Keratinocyte (primary cell): Measurements from ENCODE around the gene FZR1.

Experiments used
- EZH2 ChIP-seq: IDR thresholded peaks from one replicate; pipeline ENCODE4 v1.6.1; 2012; ENCODE audit warnings: inconsistent platforms, mild to moderate bottlenecking, low read length, moderate library complexity
- TF ChIP-seq, protein P1 (sequence below), 3 experiments: IDR thresholded peaks in 1 of 3; conservative IDR thresholded peaks in 1 of 3; optimal IDR thresholded peaks in 1 of 3; 2 replicates in 2 of 3; 3 replicates in 1 of 3; pipeline versions ENCODE3 to v1.5.1; 2011; ENCODE audit warnings: low read length in 3 of 3, mild to moderate bottlenecking in 3 of 3, moderate library complexity in 2 of 3, control low read depth in 1 of 3, inconsistent platforms in 1 of 3; ENCODE audit not compliant: insufficient read depth in 2 of 3; ENCODE audit errors: extremely low read depth in 1 of 3

DNA sequence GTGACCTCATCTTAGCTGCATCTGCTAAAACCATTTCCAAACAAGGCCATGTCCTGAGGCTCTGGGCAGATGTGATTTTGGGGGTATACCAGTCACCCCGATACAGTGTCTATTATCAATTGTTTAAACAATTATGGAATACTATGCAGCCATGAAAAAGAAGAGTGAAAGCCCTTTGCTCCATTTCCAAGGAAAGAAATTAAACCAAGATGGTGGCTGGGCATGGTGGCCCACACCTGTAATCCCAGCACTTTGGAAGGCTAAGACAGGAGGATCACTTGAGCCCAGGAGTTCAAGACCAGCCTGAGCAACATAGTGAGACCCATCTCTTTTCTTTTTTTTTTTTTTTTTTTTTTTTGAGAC is 33.6 kb downstream of the FZR1 start:
- TF ChIP-seq, protein P1, sequence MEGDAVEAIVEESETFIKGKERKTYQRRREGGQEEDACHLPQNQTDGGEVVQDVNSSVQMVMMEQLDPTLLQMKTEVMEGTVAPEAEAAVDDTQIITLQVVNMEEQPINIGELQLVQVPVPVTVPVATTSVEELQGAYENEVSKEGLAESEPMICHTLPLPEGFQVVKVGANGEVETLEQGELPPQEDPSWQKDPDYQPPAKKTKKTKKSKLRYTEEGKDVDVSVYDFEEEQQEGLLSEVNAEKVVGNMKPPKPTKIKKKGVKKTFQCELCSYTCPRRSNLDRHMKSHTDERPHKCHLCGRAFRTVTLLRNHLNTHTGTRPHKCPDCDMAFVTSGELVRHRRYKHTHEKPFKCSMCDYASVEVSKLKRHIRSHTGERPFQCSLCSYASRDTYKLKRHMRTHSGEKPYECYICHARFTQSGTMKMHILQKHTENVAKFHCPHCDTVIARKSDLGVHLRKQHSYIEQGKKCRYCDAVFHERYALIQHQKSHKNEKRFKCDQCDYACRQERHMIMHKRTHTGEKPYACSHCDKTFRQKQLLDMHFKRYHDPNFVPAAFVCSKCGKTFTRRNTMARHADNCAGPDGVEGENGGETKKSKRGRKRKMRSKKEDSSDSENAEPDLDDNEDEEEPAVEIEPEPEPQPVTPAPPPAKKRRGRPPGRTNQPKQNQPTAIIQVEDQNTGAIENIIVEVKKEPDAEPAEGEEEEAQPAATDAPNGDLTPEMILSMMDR (optimal IDR thresholded peaks at IDR 0.05 in 1 of 3, IDR thresholded peaks at IDR 0.05 in 1 of 3, conservative IDR thresholded peaks at IDR 0.05 in 1 of 3; ENCODE audit: extremely low read depth in 1 of 3, insufficient read depth in 2 of 3, low read length in 3 of 3): no peak
- TF ChIP-seq EZH2: no peak
